ENCODE results near the gene PARVA.
"Not testable (repeated sequence)": the region's sequence is repeated elsewhere in the genome, so short reads cannot be mapped to it uniquely, and the experiment has no call there.

Gene PARVA, protein sequence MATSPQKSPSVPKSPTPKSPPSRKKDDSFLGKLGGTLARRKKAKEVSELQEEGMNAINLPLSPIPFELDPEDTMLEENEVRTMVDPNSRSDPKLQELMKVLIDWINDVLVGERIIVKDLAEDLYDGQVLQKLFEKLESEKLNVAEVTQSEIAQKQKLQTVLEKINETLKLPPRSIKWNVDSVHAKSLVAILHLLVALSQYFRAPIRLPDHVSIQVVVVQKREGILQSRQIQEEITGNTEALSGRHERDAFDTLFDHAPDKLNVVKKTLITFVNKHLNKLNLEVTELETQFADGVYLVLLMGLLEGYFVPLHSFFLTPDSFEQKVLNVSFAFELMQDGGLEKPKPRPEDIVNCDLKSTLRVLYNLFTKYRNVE

DNA sequence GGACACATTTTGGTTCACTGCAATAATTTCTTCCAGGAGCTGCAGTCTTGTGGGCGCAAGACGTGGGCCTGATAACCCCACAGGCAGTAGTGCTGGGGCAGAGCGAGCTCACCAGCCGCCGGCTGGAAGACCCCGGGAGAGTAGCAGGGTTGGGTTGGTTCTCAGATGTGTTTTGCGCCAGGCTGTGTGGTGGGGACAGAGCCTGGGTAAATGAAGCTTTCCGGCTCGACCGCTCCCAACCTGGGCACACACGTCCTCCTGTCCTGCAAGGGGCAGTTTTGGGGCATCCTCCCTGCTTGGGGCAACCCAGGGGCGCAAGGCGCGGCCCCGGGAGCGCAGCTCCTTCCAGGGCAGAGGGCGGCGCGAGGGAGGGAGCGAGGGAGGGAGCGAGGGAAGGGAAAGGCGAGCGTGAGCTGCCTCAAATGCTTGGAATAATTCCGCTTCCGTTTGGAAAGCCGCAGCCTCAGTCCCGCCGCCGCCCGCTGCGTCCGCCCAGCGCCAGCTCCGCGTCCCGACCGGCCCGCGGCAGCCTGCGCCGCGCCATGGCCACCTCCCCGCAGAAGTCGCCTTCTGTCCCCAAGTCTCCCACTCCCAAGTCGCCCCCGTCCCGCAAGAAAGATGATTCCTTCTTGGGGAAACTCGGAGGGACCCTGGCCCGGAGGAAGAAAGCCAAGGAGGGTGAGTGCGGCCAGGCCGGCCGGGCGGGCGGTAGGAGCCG lies at the start of gene PARVA:
Gene PARVA, plus strand, starts transcription at position 466 of the 718 bp plus-strand sequence. Its CDS starts 77 bp downstream, at position 543.
- FAIRE-seq (no peak), DNase-seq (ENCODE audit: extremely low spot score, insufficient read length, low read depth) (no peak)

DNA sequence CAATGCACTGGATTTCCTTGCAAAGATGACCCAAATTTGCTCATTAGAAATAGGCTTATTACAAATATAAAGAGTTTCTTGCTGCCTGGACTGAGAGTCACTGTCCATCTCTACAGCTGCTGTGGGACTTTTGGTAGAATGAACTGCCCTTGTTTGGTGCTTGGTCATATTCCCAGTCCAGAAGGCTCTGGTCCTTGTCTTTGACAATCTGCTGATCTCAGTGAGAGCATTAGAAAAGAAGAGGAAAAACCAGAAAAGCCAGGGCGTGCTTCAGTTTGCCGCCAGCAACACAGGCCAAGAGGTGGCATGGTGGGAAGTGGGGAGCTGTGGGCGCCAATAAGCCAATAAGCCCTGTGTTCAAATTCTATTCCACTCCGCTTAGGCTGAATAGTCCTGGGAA lies 48.2 kb upstream of the PARVA start:
- DNase-seq (ENCODE audit: extremely low spot score, insufficient read length, low read depth) (no peak), FAIRE-seq (no peak)

DNA sequence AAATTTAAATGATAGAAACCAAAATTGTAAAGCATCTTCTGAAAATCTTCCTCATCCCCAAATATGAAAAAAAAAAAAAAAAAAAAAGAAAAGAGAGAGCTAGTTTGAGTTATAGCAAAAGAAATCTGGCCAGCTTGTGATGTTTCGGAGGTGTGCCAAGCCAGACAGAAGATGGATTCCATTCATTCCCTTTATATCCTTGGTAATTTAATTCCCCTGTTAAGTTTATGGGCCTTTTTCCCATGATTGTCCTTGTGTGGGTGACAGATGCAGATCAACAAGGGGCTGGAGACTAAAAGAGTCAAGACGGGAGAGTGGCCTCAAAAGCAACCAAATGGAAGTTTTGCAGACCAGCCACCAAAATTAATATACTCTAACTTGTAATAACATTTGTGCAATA lies 47.6 kb upstream of the PARVA start:
- DNase-seq (ENCODE audit: extremely low spot score, insufficient read length, low read depth) = no peak
- FAIRE-seq = no peak

DNA sequence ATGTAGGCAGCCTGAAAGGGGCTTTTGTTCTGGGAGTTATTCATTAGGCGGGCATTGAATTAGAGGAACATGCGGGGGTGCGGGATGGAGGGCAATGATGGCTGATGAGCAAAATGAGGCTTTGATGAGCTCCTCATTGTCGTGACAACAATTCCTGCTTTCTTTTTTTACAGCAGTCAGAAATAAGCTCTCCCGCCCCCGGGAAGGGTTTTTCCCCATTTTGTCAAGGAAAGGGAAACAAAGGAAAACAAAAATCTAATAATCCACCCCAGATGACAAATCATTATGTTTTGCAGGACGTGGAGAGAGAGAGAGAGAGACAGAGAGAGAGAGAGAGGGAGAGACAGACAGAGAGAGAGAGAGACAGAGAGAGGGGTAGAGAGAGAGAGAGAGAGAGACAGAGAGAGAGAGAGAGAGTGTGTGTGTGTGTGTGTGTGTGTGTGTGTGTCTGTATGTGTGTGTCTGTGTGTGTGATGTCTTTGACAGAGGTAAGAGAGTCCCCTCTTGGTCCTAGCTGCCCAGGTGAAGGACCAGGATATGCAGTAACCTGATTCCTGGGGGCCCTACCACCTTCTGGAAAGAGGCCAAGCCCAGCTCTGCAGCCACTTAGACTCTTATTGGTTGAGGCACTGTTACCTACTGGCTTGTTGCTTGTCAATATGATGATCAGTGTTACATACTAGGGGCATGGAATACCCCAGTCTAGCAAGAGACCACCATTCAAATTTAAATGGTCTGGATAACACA lies 46.7 kb upstream of the PARVA start:
- FAIRE-seq = no peak
- no peak for DNase-seq (ENCODE audit: extremely low spot score, insufficient read length, low read depth)

DNA sequence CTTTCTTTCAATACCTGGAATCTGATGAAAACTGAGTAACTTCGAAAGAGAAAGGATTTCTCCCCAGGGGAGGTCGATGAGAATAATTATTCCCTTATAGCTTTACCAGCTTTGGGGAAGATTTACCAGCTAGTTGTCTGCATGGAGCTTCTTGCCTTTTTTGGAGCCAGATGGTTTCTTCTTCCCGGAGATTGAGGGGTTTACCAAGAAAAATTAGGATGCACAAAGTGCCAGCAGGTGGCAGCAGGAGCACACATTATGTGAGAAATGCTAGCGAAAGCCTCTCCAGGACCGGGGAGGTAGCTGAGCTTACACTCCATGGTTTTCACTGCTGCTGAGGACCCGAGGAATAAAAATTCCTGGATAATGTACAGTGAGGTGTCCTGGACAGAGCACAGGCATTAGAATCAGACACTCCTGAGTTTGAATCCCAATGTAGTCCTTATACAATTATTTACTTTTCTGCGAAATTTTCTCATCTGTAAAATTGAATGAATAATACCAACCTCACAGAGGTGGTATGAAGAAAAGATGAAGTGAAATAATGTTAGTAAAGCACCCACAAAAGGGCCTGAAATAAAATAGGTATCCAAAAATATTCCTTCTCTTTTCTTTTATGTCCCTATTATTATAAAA lies 46.0 kb upstream of the PARVA start:
- DNase-seq (ENCODE audit: extremely low spot score, insufficient read length, low read depth) (peak; percentile 11), FAIRE-seq (peak; percentile 88)

DNA sequence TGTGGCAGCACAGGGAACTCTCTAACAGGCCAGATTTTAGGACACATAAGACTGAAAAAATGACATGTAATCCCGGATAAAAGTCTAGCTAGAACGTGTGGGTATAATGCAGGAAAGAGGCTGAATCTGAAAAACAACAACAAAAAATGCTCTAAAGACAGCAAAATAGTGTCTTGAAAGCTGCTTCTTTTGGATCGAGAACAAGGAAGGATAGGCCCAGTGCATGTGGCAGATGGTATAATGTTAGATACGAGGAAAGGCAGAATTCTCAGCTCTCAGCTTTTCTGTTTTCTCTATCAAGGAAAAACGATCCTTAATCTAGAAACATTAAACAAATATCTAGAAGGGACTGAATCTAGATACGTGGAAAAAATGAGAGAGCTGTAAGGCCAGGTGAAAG lies 33.8 kb upstream of the PARVA start:
- DNase-seq (ENCODE audit: extremely low spot score, insufficient read length, low read depth) = no peak

DNA sequence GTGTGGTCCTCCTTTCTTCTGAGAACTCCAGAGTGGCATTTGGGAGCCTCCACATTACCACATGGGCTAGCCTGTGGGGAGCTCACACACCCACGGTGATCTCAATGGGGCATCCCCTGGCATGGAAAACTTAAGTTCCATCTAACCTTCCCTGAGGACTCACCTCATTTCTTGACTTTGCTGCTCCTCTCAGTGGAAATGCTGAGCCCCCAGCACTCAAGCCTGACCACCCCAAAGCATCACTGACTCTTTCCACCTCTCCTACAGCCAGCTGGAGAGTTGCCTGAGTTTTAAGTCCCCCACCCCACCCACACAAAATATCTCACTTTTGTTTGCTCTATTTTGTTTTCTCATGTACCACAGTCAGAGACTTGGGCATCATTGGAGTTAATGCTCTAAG lies 23.8 kb upstream of the PARVA start:
- DNase-seq (ENCODE audit: extremely low spot score, insufficient read length, low read depth) (no peak), FAIRE-seq (no peak)

More for the DNA sequence above, 33.8 kb upstream of the PARVA start:
- FAIRE-seq = no peak

DNA sequence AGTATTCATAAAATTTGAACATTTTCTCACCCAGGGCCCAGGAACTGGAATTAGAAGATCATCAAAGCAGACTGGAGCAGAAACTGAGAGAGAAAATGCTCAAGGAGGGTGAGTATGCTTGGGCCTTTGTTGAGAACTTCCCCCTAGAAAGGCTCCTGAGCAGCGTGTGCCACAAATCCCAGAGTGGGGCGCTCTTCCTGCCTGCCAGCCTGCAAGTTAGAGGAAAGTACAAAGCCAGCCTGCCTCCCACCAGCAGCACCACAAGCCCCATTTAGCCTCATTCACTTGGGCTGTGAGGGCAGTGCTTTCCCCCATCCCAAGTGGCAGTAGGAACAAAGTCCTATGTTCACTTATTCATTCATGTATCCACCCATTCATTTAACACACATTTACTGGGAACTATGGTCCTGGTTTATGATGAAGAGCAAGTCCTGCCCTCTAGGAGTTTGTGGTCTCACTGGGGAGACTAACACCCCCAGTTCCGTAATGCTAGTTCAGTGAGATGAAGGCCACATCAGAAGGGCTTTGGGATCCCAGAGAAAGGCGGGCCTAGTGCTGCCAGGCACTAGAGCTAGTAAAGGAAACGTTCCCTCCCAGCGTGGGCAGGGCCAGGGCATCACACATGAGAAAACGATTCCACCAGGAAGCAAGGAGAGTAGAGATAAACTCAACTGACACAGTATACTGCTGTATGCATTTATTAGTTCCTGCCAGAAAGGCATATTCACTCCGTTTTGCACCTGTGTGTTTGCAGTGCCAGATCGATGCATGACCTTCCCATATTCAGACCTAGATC lies 22.4 kb upstream of the PARVA start:
- DNase-seq (ENCODE audit: extremely low spot score, insufficient read length, low read depth) (no peak), FAIRE-seq (no peak)

DNA sequence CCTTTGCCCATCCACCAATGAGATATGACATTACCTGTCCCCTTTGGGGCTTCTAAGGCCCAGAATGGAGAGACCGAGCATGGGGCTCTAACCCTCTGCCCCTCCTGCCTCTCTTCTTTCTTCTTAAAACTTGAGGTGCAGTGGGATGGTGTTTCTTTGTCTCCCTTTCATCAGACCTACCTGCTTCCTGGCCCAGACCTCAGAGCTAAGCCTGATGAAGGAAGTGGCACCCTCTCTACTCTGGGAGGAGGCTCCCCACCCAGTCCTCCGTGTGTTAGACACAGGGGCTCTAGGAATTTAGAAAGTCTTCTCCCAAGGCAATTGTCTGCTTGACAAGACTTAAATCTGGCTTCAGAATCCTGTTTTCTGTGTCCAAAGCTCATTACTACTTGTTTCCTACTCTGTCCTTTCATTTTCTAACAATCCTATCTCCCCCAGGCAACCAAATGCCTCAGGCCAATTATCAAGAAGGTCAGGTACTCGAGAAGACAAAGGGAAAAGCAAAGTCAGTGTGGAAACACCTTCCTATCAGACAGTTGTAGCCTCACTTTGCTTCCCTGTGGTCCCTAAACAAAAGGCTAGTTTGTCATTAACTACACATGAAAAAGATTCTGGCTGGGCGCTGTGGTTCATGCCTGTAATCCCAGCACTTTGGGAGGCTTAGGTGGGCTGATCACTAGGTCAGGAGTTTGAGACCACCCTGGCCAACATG lies 20.3 kb upstream of the PARVA start:
- FAIRE-seq (no peak), DNase-seq (ENCODE audit: extremely low spot score, insufficient read length, low read depth) (no peak)

DNA sequence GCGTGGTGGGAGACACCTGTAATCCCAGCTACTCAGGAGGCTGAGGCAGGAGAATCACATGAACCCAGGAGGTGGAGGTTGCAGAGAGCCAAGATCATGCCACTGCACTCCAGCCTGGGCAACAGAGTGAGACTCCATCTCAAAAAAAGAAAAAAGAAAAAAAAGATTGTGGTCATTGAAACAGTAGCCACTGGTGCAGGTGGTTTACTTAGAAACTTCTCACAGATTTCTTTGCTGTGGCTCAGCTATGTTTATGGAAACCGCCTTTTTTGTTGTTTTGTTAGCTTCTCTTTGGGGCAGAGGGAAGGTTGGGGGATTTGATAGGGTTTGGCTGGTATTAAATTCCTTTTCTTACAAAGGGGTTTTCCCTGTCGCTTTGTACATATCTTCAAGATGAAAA lies 19.7 kb upstream of the PARVA start:
- DNase-seq (ENCODE audit: extremely low spot score, insufficient read length, low read depth); FAIRE-seq: not testable (repeated sequence)

DNA sequence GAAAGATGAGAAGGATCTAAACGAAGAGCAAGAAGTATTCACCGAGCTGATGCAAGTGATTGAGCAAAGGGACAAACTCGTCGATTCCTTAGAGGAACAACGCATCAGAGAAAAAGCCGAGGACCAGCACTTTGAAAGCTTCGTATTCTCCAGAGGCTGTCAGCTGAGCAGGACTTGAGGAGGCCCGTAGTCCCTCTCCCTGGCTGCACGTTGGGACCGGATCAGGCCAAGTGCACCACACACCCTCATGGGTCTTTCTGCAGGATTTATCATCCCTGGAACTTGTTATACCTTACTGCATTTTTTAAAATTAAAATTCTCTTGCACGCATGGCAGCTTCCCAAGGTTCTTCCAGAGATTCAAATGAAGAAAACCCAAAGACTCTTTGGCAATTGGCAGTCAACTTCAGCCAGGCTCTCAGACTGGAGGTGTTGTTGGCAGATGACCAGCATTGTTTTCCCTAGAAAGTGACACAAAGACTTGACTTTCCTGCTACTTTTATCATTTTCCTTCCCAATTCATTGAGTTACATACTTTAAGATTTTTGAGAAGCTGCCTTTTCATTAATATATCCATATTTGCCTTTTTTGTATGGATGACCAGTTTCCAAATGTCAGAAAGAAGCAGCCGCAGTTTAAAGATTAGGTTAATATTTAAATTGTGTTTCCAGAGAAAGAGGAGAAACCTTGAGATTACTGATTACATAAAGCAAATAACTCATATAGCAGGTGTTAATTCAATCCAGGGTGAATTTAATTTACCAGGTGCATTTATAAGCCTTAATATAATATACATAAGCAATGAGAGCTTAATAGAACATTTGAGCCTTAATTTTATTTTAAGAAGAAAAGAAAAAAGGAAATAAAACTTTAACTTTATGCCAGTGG lies 18.8 kb upstream of the PARVA start:
- no peak for DNase-seq (ENCODE audit: extremely low spot score, insufficient read length, low read depth)
- no peak for FAIRE-seq

DNA sequence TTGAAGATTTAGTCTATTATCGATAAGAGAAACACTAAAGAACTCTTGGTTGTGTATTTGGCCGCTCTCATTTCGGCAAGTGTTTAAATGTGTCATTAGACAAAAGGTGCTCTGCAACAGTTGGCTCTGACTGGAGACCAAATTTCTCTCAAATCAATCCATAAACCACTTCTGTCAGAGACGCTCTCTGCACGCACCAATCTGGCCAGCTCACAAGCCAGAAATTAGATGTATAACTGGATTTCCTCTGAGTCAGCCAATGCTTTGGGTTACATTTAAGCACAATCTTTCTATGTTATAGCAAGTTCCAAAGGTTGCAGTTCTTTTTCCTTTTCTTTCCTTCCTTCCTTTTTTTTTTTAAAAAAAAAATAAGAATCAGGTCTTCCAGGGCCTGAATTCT lies 17.6 kb upstream of the PARVA start:
- no peak for FAIRE-seq
- DNase-seq (ENCODE audit: extremely low spot score, insufficient read length, low read depth) = no peak

DNA sequence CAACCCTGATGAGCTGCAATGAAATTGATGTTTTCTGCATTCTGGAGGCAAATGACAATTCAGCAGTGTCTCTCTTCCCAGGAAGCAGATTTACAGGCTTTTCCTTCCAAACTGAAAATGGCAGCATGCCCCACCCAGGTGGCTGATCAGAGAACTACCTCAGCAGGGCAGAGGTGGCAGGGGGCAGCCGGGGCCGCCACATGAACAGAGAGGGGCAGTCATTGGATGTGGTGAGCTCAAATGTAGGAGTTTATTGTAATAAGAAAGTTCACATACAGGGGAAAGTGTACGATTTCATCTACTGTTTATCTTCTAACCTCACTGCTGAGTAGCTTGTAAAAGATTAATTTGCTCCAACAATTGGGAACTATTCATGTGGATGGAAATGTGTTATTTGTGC lies 15.7 kb upstream of the PARVA start:
- DNase-seq (ENCODE audit: extremely low spot score, insufficient read length, low read depth) = no peak
- no peak for FAIRE-seq

DNA sequence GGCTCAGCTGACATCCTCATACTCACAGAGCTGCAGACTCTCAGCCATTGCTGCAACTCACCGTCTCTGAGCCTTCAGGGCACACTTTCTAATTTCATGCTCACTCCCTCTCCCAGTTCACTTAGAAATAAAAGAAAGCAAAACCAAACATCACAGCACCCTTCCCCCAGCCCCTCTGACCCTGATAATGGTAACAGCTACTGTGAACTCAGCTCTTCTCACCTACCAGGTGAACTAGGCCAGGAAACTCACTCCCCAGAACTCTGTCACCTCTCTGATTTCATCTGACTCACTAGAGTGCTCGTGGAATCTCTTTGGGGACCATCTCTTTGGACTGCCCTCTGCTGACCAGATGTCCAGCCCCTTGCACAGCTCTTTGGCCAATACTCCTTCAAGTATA lies 14.5 kb upstream of the PARVA start:
- FAIRE-seq = no peak

DNA sequence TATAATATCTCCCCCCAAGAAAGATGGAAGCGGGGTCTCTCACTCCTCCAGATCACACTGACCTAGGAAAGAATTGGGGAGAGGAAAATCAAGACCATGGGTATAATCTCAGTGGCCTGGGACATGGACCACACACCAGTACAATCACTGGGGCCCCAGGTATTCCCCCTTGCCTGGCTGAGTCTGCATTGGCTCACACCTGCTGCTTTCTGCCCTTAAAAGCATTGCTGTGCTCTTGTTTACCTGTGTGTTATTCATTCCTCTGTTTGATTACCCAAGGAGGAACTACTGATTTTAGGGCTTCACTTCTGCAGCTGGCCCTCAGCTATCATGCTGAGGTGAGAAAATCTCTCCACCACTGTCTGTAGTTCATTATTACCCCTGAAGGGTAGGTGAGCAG lies 14.0 kb upstream of the PARVA start:
- no peak for FAIRE-seq

More for the DNA sequence above, 14.5 kb upstream of the PARVA start:
- DNase-seq (ENCODE audit: extremely low spot score, insufficient read length, low read depth) = no peak

DNA sequence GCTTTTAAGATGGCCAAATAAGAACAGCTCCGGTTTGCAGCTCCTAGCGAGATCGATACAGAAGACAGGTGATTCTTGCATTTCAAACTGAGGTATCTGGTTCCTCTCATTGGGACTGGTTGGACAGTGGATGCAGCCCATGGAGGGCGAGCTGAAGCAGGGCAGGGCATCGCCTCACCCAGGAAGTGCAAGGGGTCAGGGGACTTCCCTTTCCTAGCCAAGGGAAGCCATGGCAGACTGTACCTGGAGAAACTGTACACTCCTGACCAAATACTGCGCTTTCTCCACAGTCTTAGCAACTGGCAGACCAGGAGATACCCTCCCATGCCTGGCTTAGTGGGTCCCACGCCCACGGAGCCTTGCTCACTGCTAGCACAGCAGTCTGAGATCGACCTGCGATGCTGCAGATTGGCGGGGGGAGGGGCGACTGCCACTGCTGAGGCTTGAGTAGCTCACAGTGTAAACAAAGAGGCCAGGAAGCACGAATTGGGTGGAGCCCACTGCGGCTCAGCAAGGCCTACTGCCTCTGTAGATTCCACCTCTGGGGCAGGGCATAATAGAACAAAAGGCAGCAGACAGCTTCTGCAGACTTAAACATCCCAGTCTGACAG lies 11.3 kb upstream of the PARVA start:
- not testable (repeated sequence) for DNase-seq (ENCODE audit: extremely low spot score, insufficient read length, low read depth); FAIRE-seq

More for the DNA sequence above, 14.0 kb upstream of the PARVA start:
- DNase-seq (ENCODE audit: extremely low spot score, insufficient read length, low read depth) = no peak

DNA sequence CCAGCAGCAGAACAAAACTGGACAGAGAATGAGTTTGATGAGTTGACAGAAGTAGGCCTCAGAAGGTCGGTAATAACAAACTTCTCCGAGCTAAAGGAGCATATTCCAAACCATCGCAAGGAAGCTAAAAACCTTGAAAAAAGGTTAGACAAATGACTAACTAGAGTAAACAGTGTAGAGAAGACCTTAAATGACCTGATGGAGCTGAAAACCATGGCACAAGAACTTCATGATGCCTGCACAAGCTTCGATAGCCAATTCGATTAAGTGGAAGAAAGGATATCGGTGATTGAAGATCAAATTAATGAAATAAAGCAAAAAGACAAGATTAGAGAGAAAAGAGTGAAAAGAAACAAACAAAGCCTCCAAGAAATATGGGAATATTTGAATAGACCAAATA lies 10.3 kb upstream of the PARVA start:
- FAIRE-seq; DNase-seq (ENCODE audit: extremely low spot score, insufficient read length, low read depth): not testable (repeated sequence)

DNA sequence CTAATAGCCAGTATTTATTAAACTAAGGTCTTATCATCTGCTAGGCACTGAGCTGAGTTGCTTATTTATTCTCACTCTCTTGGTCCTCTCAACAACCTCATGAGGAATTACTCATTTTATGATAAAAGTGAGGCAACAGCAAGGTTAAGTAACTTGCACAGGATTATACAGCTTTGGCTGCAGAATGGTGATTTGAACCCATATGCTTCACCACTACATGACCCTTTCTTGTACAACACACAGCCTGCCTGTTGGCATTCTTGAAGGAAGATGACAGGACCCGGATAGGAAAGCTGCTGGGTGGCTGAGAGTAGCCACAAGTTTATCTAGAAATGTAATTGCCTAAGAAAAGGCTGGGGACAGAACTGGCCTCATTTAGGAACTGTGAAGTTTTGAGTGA lies 5.3 kb upstream of the PARVA start:
- no peak for FAIRE-seq
- no peak for DNase-seq (ENCODE audit: extremely low spot score, insufficient read length, low read depth)

All from GM18507 (cell line).